GM18520 (cell line): ENCODE results near the gene SLIT3.

Source experiments
- ATAC-seq: cut with Tn5 transposase; IDR thresholded peaks from one replicate; pipeline ENCODE4 v1.9.1; 2021; ENCODE audit not compliant: unreplicated experiment

Gene SLIT3

DNA sequence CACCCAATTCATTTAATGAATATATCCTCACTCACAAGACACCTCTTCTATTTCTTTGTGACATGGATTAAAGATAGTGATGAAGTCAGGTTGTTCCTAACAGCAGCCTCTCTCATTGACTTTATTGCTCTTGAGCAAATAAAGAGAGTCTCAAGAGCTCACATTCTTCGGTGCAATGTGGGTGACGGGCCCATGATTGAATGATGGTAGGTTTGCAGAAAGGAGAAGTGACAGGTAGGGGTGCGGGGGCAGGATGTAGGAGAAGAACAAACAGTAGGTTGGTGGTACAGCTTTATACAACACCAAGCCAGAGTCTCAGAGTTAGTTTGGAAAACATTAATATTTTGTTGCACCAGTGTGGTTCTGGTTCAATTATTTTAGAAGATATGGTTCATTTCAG lies 122.2 kb downstream of the SLIT3 start:
- no peak for ATAC-seq

DNA sequence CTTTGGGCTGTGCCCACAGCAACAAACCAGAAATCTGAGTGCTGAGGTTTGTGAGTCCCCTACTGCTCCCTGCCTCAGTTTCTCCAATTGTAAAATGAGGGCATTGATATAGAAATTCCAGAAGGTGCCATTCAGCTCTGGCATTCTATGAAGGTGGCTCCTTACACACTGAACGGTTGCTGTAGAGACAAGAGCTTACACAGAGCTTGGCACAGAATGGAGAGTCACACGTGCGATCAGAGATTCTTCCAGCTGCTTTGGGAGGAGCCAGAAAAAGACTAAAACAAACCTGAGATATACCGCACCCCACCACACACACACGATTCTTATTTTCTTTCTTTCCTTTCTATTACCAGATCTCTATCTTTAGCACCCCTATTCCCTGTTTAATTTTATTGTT lies 122.7 kb downstream of the SLIT3 start:
- no peak for ATAC-seq

DNA sequence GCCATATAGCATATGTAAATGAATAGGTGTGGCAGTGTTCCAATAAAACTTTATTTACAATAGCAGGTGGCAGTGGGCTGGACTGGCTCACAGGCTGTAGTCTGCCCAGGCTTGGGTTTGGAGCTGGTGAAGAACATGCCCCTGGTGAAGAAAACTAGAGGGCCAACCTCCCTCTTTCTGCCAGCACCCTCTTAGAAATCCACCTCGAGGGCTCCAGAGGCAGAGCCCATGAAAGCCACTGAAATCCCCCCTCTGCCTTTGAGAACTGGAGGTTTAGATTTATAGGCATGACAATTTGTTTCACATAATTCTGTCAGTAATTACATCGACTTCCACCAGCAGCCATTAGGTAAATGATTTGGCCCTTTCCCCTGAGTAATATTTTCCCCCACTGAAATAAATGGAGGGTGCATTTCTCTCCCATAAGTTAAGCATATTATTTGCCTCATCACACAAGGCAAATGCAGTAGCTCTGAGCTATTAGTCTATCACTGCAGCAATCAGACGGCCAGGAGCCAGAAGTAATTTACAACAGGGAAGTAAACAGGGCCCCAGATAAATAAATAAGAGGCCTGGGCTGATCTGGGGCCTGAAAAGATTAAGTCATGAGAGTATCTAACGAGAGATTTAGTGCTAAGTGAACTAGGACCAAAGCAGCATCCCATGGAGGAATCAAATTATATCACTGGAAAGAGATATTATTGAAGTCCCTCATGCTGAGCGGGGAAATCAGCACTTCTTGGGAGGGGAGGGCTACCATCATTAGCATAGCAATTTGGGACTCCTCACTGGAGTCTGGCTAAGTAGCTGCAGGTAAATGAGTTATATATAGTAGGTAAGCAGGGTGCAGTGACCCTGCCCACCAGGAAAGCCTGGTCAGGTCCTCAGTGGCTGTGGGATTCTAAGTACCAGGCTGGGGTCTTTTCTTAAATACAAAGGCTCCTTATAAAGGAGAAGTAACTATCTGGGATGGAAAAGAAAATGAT lies 123.9 kb downstream of the SLIT3 start:
- no peak for ATAC-seq

DNA sequence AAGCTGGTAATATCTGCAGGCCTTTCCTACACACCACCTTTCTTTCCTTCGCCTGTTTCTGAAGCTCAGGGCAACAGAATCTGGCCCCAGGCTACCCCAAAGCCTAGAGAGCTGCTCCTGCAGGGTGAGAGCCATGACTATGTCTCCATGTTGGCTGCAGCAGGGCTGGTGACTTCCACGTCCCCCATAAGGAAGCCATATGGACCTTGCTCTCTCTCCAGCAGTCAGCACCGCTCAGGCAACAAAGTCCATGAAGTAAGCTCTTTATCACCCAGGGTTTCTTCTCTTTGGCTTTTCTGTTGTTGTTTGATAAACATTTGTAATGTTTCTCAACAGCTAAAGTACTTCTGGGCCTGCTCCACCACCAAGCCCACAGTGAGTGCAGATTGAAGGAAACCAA lies 125.2 kb downstream of the SLIT3 start:
- ATAC-seq: no peak

DNA sequence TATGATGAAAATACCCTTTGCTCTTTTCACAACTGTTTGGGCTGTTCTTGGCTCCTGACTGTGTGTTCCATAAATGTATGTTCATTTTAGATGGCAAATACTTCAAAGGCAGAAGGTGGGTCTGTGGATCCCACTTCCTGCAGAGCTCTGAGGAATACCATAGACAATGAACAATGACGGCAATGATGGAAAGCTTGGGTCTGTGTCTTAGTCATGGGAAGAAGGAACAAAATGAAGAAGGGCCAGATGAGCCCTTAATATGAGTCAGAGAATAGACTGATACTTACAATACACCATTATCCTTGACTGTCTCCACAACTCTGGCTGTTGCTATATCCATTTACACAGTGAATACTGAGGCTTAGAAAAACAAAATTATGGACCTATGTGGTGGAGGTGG lies 126.0 kb downstream of the SLIT3 start:
- ATAC-seq: no peak

DNA sequence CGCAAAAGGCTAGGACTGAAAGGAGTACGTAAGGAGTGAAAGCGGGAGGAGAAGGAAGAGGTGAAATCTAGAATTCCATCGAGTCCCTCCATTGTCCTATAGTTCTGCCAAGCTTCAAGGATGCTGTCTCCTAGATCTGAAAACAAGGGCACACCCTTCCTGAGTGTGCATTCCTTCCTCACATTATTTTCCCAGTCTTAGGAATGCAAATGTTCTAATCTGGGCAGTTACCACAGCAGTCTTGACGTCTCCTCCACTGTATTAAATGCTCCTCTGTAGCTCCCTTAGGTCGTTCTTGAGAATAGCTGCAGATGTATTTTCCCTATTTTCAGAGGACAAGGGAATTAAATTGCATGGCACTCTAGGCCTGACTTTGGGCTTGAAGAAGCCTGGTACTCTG lies 127.6 kb downstream of the SLIT3 start:
- no peak for ATAC-seq

DNA sequence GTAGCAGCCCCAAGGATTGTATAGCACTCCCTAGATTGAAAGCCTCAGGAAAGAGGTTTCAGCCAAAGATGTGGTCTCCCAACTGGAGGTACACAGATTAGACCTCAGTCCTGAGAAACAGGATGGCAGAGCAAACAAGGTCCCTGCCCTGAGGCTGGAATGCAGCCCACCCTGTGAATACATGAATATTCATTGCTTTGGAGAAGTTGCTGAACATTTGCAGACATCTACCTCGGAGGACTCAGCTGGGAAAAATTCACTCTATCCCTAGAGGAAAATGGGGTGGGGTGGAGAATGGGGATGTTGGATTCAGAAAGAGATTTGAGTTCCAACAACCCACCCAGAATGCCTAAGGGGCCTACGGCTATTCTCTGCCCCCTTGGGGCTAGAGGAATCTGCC lies 129.4 kb downstream of the SLIT3 start:
- ATAC-seq: no peak

DNA sequence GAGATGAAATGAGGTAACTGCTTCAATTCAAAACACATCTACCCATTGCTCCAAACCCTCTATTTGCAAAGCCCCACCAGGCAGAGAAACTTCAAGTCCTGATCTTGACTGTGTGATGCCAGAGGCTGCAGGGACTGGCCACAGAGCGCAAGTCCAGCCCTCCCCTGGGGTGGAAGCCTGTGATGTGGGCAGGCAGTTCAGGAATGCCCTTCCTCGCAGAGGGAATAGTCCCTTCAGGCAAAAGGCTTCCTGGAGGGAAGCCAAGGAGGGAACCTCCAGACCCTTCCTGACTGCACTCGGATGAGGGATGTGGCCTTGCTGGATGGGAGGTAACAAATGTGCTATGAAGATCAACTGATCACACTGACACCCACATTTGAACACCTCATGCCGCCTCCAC lies 131.2 kb downstream of the SLIT3 start:
- no peak for ATAC-seq

DNA sequence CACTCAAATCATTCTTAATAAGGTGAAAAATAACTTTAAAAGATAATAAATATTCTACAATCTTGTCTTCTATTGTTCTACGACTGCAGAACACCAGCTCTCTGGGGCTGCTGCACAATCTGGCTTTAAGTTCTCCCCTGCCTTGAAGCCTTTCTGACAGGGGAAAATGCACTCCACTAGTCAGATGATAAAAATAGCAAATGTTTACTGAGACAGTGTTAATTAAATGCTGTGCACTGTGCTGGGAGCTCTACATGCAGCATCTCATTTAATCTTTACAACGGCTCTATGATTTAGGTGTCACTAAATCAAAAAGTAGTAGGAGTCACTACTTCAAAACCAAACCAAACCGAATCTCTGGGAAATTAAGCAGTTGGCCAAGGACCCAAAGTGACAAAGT lies 132.7 kb downstream of the SLIT3 start:
- ATAC-seq: no peak

DNA sequence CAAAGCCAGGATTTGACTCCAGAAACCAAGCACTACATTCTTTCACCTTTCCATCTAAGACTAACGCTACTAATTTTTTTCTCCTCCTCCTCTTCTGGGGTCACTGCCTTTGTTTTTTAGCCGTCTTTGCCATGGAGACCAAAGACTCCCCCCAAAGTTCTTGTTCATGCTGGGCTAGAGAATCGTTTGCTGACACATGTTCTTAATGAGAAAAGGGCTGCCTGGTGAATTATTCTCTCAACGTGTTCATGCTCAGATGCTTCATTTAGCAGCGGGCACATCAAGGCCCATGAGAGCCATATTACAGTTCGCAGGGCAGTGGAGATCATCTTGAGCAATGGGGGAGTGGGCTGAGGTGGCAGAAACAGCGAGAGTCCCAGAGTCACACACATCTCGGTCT lies 134.9 kb downstream of the SLIT3 start:
- no peak for ATAC-seq

DNA sequence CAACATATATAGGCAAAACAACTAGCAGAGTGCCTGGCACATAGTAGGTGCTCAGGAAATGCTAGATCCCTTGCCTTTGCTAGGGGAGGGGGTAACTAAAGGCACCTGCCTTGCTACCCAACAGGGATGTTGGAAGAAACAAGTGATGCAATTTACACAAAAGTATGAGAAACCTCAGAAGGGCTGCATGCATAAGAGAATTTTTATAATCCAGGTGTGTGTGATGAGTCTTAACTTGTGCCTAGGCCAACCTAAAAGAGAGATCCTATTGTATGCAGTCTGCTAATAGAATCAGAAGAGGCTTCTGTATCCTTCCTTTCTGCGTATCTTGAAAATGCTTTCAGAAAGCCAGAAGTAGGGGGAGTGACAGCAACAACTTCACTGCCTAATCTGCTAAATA lies 135.9 kb downstream of the SLIT3 start:
- ATAC-seq: no peak

DNA sequence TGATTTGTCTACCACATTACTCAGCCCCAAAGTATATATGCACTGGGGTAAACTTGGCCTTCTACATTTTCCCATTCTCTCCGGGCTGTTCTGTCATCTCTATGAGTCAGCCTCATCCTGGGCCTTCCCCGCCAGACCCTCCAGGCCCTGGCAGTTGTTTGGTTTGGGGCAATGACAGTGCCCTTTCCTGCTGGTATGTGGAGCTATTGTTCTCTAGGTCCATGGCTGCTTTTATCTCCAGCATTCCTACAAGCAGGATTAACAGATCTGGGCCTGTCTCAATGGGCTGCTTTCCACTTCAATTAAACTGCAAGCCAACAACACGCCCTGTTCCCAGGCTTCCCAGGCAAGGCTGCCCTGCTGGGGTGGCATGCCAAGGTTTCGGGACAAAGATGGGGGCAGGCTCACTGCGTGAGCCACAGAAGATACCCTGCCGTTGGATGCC lies 136.4 kb downstream of the SLIT3 start:
- ATAC-seq: no peak

DNA sequence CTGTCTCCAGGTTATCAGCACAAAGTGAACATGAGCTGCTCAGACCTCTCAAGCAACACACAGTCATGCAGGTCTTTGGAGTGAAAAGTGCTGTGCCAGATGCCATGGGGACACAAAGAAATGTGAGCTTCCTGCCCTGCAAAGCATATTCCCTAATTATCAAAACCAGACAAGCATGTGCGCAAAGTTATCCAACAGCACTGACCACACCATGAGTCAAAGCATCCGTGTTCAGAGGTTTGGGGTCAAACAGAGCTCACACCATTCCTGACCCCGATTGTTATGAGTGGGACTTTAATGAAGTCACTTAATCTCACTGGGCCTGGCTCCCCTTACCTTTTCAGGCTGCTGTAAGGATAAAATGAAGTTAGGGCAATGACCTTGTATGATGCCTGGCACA lies 138.5 kb downstream of the SLIT3 start:
- no peak for ATAC-seq

DNA sequence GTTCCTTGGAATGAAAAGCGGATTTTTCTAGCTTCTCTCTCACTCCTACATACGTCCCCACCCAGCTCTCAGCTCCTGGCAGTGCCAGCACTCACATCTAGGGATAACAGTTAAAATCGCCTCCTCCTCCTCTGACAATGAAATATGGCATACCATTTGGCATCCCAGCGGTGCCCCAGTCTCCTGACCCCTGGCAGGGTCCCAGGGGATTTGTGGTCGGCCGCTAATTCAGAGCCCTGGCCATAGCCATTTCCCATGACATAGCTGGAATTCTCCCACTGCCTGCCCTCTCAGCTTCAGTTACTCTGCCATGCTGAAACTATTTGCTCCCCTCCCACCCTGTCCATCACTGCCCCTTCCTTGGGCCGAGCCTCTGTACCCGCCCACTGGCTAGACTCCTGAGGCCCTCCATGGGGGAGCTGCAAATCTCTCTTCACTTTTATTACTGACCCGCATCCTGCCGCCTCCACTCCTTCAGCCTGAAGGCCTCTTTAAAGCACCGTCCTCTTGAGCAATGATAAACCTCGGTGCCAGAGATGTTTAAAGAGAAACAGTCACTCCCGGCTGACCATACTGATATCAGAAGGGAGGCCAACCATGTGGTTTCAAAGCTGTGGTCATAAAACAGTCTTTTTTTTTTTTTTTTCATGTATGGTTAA lies 139.8 kb downstream of the SLIT3 start:
- ATAC-seq: no peak

DNA sequence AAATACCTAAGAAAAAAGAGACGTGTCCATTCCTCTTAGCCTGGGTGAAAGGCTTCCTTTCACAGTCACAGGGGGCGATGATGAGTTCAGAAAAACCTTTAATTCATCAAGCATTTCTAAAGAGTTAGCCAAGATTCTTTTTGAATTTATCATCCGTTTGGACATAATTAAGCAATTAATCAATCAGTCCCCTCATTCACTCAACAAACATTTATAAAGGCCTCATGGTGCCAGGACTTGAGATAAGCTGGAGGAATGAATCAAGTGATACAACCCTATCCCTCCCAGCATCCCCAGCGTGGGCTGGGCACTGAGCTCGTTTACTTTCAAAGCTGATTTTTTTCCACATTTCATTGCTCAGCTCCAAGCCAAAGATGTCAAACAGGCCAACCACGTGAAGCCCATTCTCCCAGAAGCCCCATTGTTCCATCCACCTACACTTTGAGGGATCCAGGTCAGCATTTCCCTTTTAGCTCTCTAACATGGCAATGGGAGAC lies 140.5 kb downstream of the SLIT3 start:
- no peak for ATAC-seq

DNA sequence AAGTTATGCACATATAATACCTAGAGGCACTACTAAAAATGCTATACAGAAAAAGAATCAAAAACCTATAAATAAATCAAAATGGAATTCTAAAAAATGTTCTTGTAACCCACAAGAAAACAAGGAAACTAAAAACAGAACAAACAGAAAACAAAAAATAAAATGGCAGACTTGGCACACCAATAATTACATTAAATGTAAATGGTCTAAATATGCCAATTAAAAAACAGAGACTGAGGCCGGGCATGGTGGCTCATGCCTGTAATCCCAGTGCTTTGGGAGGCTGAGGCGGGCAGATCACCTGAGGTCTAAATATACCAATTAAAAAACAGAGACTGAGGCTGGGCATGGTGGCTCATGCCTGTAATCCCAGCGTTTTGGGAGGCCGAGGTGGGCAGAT lies 142.2 kb downstream of the SLIT3 start:
- ATAC-seq: no peak

DNA sequence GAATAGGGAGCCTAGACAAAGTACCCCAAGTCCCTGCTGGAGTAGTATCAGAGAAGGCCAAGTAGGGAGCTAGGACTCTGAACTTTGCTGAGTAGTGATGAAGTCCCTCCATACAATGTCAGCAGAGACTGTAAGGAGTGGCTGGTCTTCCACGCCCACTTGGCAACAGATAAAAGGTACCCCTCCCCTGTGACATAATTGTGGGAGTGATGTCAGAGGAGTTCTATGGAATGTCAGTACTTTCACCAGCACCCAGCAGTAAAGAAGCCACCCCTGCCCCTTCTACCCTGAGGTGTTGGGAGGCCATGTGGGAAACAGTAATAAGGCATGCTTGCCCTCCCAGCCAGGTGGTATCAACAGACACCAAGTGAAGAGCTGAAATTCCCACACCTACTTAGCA lies 143.9 kb downstream of the SLIT3 start:
- ATAC-seq: no peak

DNA sequence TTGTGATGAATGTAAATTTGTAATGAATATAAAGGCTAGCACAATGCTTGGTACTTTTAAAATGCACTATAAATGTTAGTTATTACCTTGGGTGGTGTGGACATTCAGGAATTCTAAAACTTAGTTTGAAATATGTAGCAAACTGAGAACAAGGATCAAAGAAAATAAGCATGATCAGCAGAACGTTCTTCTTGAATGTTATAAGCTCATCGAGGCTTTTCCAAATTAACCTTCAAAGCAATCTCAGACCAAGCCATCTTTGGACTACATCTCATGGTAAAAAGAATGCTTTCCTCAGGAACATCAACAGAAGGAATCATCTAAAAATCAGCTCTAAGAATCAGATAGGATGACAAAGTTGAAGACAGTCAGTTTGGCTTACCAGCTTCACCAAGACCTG lies 146.3 kb downstream of the SLIT3 start:
- no peak for ATAC-seq

DNA sequence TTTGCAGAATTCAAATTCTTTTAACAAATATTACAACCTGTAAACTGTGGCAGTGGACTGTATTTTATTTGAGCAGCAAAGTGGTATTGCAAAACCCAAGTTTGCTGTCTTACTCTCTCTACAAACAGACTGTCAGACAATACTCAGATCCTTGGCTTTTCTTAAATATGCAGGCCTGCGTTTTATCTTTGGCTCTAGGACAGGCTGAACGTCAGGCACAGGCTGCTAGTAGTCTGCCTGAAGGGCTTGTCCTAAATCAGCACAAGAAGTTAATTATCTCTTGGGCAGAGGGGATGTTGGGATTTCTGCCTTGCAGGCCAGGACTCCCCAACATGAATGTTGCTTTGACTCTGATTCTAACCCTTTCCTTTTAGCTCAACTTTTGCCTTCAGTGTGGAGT lies 147.5 kb downstream of the SLIT3 start:
- ATAC-seq: no peak

DNA sequence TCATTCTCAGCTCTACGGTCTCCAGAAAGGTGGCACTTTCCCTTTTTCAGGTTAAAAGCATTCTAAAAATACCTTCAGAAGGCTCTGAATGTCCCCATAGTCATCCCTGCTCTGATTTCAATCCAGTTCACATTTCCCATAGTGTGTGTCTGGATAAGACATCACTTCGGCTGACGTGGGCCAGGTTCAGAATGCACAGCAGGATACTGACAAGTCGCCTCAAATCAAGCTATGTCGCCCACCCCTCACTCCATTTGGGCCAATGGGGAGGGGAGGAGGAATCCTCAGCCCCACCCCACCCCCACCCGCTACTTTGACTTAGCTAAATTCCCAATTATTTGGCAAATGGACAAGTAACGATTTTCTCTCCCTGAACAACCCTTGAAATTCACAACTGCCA lies 148.0 kb downstream of the SLIT3 start:
- ATAC-seq: no peak

DNA sequence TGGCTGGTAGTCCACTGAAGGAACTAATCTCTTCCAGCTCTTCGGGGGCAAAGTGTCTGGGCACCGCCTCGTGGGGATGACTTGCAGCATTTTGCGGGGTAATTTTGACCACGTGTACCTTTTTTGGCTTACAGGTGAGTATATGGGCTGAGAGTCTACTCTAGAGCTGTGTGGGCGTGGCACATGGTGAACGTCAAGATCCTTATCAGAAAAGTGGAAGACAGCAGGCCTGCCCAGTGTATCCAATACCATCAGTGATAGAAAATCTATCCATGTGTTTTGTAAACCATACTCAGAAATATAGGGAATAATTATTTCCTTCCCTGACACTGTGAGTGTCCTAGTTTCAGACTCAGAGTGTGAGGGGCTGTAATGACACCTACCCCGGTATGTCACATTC lies 148.5 kb downstream of the SLIT3 start:
- no peak for ATAC-seq
